Stimulated activated naive CD8-positive, alpha-beta T cell treated with anti-CD3 and anti-CD28 coated beads, Interleukin-15, Interleukin-2, amounts not matched to agents 100 ng/mL and 50 ng/mL, for 24 hours (primary cell): ENCODE measurements around the gene MYO1G.
"Not testable (repeated sequence)": the region's sequence is repeated elsewhere in the genome, so short reads cannot be mapped to it uniquely, and the experiment has no call there.

Experiments used
- H3K27ac Mint-ChIP-seq: one replicate; pipeline ENCODE4 v1.8.0; 2021; ENCODE audit warnings: mild to moderate bottlenecking, mixed read lengths
- H3K27me3 Mint-ChIP-seq: one replicate; pipeline ENCODE4 v1.8.0; 2021; ENCODE audit warnings: mixed read lengths
- H3K36me3 Mint-ChIP-seq: one replicate; pipeline ENCODE4 v1.8.0; 2021; ENCODE audit warnings: low read depth, mixed read lengths
- H3K4me1 Mint-ChIP-seq: one replicate; pipeline ENCODE4 v1.8.0; 2021; ENCODE audit warnings: low read depth, mixed read lengths
- H3K4me3 Mint-ChIP-seq: one replicate; pipeline ENCODE4 v1.8.0; 2021; ENCODE audit warnings: mild to moderate bottlenecking, mixed read lengths
- H3K9me3 Mint-ChIP-seq: one replicate; pipeline ENCODE4 v1.8.0; 2021; ENCODE audit warnings: mixed read lengths

MYO1G gene

DNA sequence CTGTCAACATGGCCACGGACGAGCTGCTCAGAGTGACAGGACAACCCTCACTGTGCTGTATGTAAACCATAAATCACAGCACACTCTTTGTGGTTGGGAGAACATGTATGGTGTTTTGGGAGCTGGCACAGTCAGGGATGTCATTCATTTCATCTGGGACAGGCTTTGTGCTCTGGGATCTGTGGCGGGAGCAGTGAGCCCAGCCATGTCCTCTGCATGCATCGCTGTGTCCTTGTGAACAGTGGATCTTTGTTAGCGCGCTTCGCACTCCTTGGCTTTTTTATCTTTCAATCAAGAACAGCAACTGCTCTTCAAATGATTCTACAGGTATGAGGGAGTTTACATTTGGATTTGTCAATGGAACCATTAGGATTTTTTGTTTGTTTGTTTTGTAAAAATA, 28.3 kb upstream of the MYO1G start:
- Mint-ChIP-seq H3K9me3 (no peaks in the 10 kb centered on the region), H3K4me1 (peaks cover 69% of the 10 kb centered on the region), H3K27ac (peak overlapping the region; percentile 88), H3K27me3 (no peaks in the 10 kb centered on the region), H3K4me3 (peak overlapping the region; percentile 7), H3K36me3 (peaks cover 43% of the 10 kb centered on the region)

DNA sequence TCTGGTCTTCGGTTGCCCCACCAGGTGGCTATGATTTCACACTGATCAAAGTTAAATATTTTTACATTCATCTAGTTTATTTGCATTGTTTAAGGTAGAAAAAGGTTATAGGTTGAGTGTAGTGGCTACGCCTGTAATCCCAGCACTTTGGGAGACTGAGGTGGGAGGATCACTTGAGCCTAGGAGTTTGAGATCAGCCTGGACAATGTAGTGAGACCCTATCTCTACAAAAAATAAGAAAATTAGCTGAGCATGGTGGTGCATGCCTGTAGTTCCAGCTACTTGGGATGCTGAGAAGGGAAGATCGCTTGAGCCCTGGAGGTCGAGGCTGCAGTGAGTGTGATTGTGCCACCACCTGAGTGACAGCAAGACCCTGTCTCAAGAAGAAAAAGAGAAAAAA, 25.0 kb upstream of the MYO1G start:
- Mint-ChIP-seq H3K27me3 (no peaks in the 10 kb centered on the region), H3K9me3 (no peaks in the 10 kb centered on the region), H3K27ac (no peak overlapping the region), H3K4me3 (no peak overlapping the region), H3K36me3 (peaks cover 40% of the 10 kb centered on the region), H3K4me1 (peaks cover 70% of the 10 kb centered on the region)

GRCh38 chr7:45001826-45002225, 23.0 kb upstream of the MYO1G start:
- H3K4me1 Mint-ChIP-seq: peaks cover 60% of the 10 kb centered on the region
- H3K4me3 Mint-ChIP-seq: peak overlapping the region; percentile 93
- peak overlapping the region; percentile 99 for H3K27ac Mint-ChIP-seq
- no peaks in the 10 kb centered on the region for H3K27me3 Mint-ChIP-seq
- H3K36me3 Mint-ChIP-seq: peaks cover 30% of the 10 kb centered on the region
- H3K9me3 Mint-ChIP-seq: no peaks in the 10 kb centered on the region

GRCh38 chr7:45001138-45001694, 22.4 kb upstream of the MYO1G start:
- H3K4me3 Mint-ChIP-seq: peak overlapping the region; percentile 93
- H3K4me1 Mint-ChIP-seq: peaks cover 59% of the 10 kb centered on the region
- H3K27me3 Mint-ChIP-seq: no peaks in the 10 kb centered on the region
- peak overlapping the region; percentile 99 for H3K27ac Mint-ChIP-seq
- no peaks in the 10 kb centered on the region for H3K9me3 Mint-ChIP-seq
- peaks cover 30% of the 10 kb centered on the region for H3K36me3 Mint-ChIP-seq

DNA sequence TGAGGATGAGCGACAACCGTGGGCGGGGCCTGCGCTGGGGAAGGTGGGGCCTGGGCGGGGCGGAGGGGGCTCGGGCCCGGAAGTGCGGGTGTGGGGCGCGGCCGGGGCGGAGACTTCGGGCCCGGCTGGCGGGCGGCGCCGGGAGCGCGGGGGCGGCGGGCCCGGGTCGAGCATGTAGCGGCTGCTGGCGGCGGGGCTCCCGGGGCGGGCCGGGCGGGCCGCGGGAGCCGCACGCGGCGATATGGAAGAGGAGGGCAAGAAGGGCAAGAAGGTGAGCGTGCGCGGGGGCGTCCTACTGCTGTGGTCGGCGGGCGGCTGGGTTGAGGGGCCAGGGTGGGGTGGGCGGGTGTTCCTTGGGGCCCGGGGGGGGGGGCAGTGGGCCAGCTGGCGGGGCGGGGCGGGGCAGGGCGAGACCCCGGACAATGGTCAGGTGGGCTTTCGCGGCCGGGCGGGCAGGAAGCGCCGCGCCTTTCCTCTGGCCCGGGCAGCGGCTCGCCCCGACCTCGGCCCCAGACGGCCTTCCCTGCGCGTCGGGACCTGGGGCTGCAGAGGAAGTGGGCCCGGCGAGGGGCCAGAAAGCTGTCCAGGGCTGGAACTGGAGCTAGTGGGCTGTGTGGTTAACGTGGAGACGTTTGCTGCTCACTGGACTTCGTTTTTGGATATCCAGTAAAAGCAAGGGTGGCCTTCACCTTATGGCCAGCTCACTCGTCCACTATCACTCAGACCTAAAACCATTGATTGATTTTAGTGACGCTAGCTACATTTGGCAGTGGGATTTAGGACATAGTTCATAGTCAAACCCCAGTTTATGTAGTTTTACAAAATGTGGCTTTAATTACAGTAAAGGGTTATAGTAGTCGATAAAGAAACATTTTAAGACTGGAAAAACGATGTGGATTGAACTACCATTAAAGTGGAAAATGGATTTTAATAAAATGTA, 21.5 kb upstream of the MYO1G start, which contains the start of gene CCM2:
Gene CCM2 (plus strand): TSS at position 109 of the 940 bp plus-strand sequence. CDS start 133 bp downstream, at position 242.
- Mint-ChIP-seq H3K27me3 (no peaks in the 10 kb centered on the region), H3K4me3 (peak within 1 kb of the TSS; percentile 93), H3K27ac (peak within 1 kb of the TSS; percentile 99), H3K4me1 (peaks cover 59% of the 10 kb centered on the region), H3K36me3 (peaks cover 23% of the 10 kb centered on the region), H3K9me3 (no peaks in the 10 kb centered on the region)

DNA sequence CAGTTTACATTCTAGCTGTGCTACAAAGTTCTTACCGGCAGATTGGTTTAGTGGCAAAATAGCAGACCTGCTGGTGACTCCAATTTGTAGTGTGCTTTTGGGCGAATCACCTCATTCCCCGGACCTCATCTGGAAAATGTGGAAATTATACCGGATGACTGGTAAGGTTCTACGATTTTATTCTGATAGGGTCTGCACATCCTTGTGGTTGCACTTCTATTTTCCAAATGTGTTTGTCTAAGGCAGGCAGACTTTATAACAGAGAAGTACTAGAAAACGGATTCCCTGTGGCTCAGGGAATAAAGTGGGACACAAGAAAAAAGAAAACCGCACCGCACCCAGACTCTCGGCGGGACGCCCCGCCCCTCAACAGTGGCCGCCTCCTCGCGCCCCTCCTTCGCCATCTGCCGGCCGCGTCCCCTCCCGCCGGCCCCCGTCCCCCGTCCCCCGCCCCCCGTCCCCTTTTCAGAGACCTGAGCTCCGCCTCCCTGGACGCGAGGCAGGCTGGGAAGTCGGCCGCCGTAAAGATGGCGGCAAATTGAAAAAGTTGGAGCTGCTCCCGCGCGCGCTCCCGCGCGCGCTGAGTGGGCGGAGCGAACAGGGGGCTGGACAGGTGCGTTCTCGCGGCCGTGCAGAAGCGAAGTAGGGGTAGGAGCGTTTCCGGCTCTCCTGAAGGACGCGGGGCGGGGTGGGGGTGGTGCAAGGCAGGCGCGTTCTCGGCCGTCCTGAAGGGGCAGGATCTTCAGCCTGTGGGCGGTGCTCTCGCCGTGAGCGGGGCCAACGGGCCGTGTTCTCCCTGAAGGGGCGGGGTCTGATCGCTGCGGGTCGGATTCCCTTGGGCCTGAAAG, 20.7 kb upstream of the MYO1G start:
- Mint-ChIP-seq H3K4me1 (peaks cover 60% of the 10 kb centered on the region), H3K27me3 (no peaks in the 10 kb centered on the region), H3K4me3 (peak overlapping the region; percentile 93), H3K9me3 (no peaks in the 10 kb centered on the region), H3K36me3 (peaks cover 23% of the 10 kb centered on the region), H3K27ac (peak overlapping the region; percentile 91)

DNA sequence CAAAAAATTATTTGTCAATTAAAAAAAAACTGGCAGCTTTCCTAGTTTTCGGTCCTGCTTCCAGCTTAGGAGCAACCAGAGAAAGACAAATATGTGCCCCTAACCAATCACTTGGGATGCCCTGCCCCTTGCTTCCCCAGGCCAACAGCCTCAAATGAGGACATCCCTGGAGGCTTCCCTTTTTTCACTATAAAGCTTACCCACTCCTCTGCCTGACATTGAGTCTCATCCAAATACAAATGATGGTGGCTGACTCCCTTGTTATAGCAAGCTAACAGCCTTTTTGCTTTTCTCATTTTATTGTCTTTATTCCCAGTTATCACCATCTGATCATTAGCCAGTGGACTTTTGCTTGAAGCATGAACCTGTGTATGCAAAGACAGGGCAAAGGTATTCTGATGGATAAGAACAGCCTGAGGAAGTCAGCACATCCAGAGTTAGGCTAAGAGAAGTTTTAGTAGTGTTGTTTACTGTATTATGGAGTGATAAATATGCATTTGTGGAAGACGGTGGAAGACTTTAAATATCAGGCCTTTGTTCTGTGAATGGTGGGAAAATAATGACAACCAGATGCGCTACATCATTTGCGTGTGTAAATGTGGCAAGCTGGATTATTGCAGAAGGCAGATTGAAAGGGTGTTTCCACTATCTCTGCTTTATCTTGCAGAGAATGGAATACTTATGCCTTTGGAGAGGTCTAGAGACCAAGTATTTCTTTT, 19.5 kb upstream of the MYO1G start:
- H3K27ac Mint-ChIP-seq: peak overlapping the region; percentile 79
- no peaks in the 10 kb centered on the region for H3K9me3 Mint-ChIP-seq
- H3K27me3 Mint-ChIP-seq: no peaks in the 10 kb centered on the region
- peaks cover 16% of the 10 kb centered on the region for H3K36me3 Mint-ChIP-seq
- peak overlapping the region; percentile 93 for H3K4me3 Mint-ChIP-seq
- peaks cover 55% of the 10 kb centered on the region for H3K4me1 Mint-ChIP-seq

- Mint-ChIP-seq H3K36me3 (peaks cover 4% of the 10 kb centered on the region), H3K4me1 (peaks cover 32% of the 10 kb centered on the region), H3K9me3 (no peaks in the 10 kb centered on the region), H3K4me3 (peak overlapping the region; percentile 21), H3K27ac (peak overlapping the region; percentile 54), H3K27me3 (no peaks in the 10 kb centered on the region)
Observed at GRCh38 chr7:44995555-44996493, 17.0 kb upstream of the MYO1G start.

- H3K4me1 Mint-ChIP-seq: peaks cover 32% of the 10 kb centered on the region
- H3K9me3 Mint-ChIP-seq: no peaks in the 10 kb centered on the region
- H3K36me3 Mint-ChIP-seq: peaks cover 3% of the 10 kb centered on the region
- no peaks in the 10 kb centered on the region for H3K27me3 Mint-ChIP-seq
- H3K27ac Mint-ChIP-seq: peak overlapping the region; percentile 47
- H3K4me3 Mint-ChIP-seq: peak overlapping the region; percentile 21
Observed at GRCh38 chr7:44994877-44995554, 16.2 kb upstream of the MYO1G start.

- not testable (repeated sequence) for H3K4me3 Mint-ChIP-seq, H3K36me3 Mint-ChIP-seq, H3K9me3 Mint-ChIP-seq, H3K27ac Mint-ChIP-seq, H3K27me3 Mint-ChIP-seq
- H3K4me1 Mint-ChIP-seq: peaks cover 46% of the 10 kb centered on the region
Observed at GRCh38 chr7:44992004-44992795, 13.4 kb upstream of the MYO1G start.

- H3K27ac Mint-ChIP-seq: no peak overlapping the region
- H3K36me3 Mint-ChIP-seq: peaks cover 22% of the 10 kb centered on the region
- H3K27me3 Mint-ChIP-seq: no peaks in the 10 kb centered on the region
- no peak overlapping the region for H3K4me3 Mint-ChIP-seq
- peaks cover 40% of the 10 kb centered on the region for H3K4me1 Mint-ChIP-seq
- H3K9me3 Mint-ChIP-seq: no peaks in the 10 kb centered on the region
Observed at GRCh38 chr7:44990109-44991023, 11.6 kb upstream of the MYO1G start.

DNA sequence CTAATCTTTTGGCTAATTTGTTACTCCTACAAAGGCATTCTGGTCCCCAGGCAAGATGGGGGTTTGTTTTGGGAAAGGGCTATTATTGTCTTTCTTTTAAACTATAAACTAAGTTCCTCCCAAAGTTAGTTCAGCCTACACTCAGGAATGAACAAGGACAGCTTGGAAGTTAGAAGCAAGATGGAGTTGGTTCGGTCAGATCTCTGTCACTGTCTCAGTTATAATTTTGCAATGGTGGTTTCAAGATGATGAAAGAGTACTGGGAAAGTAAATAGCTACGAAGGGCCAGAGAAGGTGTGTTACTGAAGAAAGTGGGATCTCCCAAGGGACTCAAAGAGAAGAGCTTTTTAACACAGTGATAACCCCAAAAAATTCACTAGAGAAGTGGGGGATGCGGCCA, 10.3 kb upstream of the MYO1G start:
- Mint-ChIP-seq H3K4me3 (no peak overlapping the region), H3K4me1 (peaks cover 37% of the 10 kb centered on the region), H3K27me3 (no peaks in the 10 kb centered on the region), H3K36me3 (peaks cover 35% of the 10 kb centered on the region), H3K27ac (no peak overlapping the region), H3K9me3 (no peaks in the 10 kb centered on the region)
